HG02571 (cell line): ENCODE measurements around the gene ICOS.
"Not testable (repeated sequence)": the region's sequence is repeated elsewhere in the genome, so short reads cannot be mapped to it uniquely, and the experiment has no call there.

Experiments
- ATAC-seq: cut with Tn5 transposase; IDR thresholded peaks from one replicate; pipeline ENCODE4 v1.9.1; 2021; ENCODE audit warnings: mild to moderate bottlenecking, moderate library complexity; ENCODE audit not compliant: unreplicated experiment

ICOS gene

GRCh38 chr2:203972066-203972465 lies 35.5 kb downstream of the ICOS start:
- ATAC-seq, result no peak

GRCh38 chr2:203973000-203973399 lies 36.4 kb downstream of the ICOS start:
- no peak for ATAC-seq

- ATAC-seq, result no peak
Observed at GRCh38 chr2:203973676-203974075, 37.1 kb downstream of the ICOS start.

- ATAC-seq, result no peak
Observed at GRCh38 chr2:203975912-203976311, 39.3 kb downstream of the ICOS start.

GRCh38 chr2:203982276-203982675 lies 45.7 kb downstream of the ICOS start:
- no peak for ATAC-seq

- ATAC-seq, result no peak
Observed at GRCh38 chr2:203983064-203983715, 46.6 kb downstream of the ICOS start.

GRCh38 chr2:203985978-203986377 lies 49.4 kb downstream of the ICOS start:
- not testable (repeated sequence) for ATAC-seq

- no peak for ATAC-seq
Observed at GRCh38 chr2:203987959-203988358, 51.4 kb downstream of the ICOS start.

GRCh38 chr2:203988500-203989260 lies 52.1 kb downstream of the ICOS start:
- no peak for ATAC-seq

- ATAC-seq, result no peak
Observed at GRCh38 chr2:203989521-203989920, 53.0 kb downstream of the ICOS start.

- no peak for ATAC-seq
Observed at GRCh38 chr2:203992509-203992908, 55.9 kb downstream of the ICOS start.

- ATAC-seq, result no peak
Observed at GRCh38 chr2:203993011-203993410, 56.4 kb downstream of the ICOS start.

- no peak for ATAC-seq
Observed at GRCh38 chr2:203993560-203993959, 57.0 kb downstream of the ICOS start.

- no peak for ATAC-seq
Observed at GRCh38 chr2:203994735-203995134, 58.2 kb downstream of the ICOS start.

- ATAC-seq, result no peak
Observed at GRCh38 chr2:203996692-203997091, 60.1 kb downstream of the ICOS start.

- ATAC-seq, result no peak
Observed at GRCh38 chr2:203997481-203997880, 60.9 kb downstream of the ICOS start.

- no peak for ATAC-seq
Observed at GRCh38 chr2:203997980-203998809, 61.6 kb downstream of the ICOS start.

GRCh38 chr2:203999835-204000234 lies 63.3 kb downstream of the ICOS start:
- ATAC-seq, result no peak

- ATAC-seq, result no peak
Observed at GRCh38 chr2:204000446-204000845, 63.9 kb downstream of the ICOS start.

- ATAC-seq, result no peak
Observed at GRCh38 chr2:204003276-204003990, 66.9 kb downstream of the ICOS start.

GRCh38 chr2:204004912-204005311 lies 68.3 kb downstream of the ICOS start:
- no peak for ATAC-seq
